NCI-H2196 (cell line): ENCODE results near the gene WDFY4.

Experiments
- DNase-seq: peaks from one replicate; lab custom pipeline; 2025; ENCODE audit not compliant: unreplicated experiment; lab: John Stamatoyannopoulos, UW

WDFY4 gene

DNA sequence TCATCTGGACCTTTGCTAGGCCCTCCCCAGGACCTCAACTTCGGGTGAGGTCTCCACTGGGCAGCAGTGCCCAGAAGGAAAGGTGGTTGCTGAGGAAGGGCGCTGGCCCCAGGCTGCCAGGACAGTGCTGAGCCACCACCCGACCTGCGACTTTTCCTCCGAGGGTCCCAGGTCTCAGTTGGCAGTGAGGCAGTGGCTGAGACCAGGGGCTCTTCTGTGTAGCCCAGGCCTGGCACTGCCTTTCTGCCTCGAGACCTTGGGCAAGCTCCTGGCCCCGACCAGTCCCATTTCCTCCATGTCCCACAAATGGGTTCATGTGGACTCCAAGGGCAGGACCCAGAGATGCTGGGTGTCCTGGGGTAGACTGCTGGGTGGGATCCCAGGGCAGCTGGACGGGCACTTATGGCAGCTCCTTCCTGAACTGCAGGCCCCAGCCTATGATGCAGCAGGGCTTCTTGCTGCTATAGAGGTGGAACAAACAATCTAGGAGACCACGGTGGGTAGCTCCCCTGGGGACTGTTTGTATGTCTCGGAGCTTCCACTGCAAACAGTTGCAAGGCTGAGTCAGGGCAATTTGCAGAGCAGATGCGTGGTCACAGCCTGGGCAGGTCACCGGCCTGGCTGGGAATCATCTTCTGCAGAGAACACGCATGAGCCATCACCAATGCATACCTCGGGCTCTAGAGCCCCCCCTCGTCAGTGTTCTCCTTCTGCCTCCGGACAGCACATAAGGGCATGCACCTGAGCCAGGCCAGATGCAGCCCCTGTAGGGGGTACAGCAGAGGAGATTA, 272.9 kb downstream of the WDFY4 start:
- DNase-seq: no peak

DNA sequence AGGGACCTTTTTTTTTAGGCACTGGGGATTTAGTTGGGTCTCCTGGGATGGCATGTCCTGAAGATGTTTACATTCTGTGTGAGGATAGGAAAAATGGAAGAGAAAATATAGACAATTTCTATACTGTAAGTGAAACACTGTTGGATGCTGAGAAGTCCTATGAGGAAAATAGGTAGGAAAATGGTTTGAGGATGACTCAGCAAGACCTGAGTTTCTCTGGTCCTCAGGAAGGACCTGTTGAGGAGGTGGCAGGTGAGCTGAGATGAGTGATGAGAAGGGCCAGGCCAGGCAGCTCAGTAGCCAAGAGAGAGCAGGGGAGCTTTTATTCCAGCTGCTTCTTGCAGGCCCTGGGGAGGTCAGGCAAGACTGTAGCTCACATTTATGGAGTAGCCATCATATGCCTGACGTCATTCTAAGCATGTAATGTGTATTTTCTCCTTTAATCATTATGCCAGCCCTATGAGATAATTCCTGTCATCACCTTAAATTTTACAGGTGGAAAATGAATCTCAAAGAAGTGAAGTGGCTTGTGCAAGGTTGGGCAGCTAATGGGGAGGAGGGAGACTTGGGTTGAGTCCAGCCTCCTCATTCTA, 274.0 kb downstream of the WDFY4 start:
- DNase-seq: no peak

DNA sequence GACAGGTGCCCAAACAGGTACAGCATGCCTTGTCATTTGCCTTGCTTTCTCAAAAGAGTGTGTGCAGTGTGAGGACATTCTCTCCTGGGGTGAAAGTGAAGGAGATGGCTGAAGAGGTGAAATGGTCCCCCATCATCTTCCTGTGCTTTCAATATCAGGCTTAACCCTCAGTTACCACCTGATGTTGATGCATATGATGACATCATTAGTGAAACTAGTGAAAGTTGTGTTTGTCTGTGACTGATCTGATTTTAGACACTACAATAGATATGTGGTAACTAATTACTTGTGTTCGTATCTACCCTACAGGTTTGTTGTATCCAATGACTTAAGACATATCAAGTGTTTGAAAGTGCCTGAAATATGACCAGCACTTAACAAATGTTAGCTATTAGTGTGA, 279.4 kb downstream of the WDFY4 start:
- no peak for DNase-seq

DNA sequence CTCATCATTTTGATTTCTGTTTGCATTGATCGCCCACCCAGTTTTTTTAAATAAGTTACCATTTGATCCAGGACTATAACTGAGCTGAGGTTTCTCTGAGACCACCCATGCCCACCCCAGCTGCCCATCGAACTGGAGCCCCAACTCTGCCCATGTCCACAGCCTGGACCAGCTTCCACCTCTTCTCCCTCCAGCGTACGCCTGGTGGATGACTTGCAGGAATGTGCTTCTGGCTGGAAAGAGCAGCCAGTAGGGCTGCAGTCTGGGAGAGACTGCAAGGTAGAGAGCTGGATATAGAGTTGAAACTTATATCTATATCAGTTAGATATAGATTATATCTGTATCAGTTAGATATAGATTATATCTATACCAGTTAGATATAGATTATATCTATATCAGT, 280.8 kb downstream of the WDFY4 start:
- DNase-seq: no peak

DNA sequence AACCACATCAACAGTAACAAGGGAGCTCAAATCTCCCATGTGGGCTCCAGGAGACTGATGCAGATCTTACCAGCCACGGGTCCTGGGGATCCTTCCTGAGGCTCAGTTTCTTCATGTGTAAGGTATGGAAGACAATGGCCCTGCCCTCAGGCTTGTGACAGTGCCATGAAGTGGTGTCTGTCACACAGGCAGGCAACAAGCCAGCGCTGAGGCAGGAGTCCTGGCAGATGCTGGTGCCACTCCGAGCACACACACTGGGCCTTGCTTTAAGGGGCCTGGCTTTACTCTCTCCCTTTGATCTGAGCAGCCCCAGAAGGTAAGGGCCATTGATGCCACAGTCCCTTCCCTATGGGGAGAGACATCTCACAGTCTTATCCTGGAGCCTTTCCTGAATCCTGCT, 283.4 kb downstream of the WDFY4 start:
- no peak for DNase-seq

DNA sequence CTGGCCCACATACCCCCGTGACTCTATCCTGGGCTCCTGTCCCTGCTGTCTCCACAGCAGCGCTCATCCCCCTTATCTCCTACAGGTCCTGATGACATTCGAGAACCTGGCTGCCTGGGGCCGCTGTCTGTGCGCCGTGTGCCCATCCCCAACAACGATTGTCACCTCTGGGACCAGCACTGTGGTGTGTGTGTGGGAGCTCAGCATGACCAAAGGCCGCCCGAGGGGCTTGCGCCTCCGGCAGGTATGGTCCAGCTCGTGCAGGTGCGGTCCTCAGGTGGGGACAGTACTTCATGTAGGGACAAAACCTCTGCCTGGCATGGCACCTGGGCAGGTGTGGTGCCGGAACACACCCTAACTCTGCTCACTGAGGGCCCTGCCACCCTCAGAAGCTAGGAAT, 285.4 kb downstream of the WDFY4 start:
- DNase-seq: no peak

DNA sequence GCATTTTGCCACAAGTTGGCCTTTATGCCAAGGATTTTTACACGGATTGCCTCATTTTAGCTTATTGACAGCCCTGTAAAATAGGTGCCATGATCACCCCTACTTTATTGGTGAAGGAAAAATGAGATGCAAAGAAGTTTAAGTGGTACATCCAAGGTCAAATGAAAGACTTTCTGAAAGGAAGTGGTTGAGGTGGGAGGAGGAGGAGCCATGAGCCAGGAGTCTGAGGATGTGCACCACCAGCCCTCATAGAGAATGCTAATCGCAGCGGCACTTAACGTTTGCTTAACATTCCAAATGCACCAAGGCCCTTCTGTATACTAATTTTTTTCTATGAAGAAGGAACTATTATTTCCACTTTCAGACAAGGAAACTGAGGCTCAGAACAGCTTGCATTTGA, 286.0 kb downstream of the WDFY4 start:
- no peak for DNase-seq

DNA sequence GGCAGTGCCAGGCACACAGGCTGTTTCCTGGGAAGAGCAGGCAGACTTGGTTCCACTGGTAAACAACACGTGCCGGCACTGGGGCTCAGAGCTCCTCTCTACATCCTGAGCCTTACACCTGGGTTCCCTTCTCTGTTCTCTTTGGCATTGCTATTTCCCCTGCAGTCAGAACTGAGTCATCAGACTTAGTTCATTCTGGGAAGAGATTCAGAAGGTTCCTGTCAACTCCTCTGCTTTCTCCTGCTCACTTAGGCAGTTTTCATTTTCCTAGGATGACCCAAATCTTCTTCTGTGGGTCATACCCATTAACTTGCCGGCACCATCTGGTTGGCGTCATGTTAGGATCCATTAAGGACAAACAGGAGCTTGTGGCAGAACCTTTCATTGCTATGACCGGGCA, 288.4 kb downstream of the WDFY4 start:
- no peak for DNase-seq

DNA sequence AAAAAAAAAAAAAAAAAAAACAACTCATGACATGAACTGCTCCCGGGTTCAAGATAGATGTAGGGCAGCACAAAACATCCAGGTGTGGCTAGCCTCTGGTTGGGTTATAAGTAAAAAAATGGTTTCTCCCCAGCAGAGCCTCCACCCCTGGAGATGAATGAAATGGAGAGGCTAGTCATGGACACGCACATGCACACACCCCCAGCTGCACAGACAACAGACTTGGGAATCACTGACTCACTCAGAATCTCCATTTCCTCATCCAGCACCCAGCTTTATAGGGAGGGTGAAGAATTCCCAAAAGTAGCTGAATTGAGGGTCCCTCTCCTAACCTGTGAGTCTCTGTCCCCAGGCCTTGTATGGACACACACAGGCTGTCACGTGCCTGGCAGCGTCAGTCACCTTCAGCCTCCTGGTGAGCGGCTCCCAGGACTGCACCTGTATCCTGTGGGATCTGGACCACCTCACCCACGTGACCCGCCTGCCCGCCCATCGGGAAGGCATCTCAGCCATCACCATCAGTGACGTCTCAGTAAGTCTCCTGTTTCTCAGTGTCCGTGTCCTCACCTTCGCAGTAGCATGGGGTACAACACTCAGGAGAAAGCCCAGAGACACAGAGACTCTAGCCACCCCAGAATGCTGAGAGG, 290.0 kb downstream of the WDFY4 start:
- DNase-seq: no peak

DNA sequence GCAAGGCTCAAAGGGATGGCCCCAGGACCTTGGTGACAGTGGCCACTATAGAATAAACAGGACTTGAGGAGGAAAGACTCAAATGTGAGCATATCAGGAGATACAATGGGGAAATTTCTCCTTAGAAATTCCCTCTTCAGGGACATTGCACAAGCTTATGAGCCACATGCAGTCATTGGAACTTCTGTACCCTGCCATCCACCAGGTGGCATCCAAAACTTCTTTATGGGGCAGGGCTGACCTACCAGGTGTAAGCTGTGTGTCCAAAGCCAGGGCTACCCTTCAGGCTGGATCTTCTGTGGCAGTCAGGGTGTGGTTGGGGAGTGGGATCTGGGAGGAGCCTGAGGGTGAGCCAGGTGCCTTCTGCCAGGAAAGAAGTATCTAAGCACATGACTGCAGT, 291.5 kb downstream of the WDFY4 start:
- DNase-seq: no peak

DNA sequence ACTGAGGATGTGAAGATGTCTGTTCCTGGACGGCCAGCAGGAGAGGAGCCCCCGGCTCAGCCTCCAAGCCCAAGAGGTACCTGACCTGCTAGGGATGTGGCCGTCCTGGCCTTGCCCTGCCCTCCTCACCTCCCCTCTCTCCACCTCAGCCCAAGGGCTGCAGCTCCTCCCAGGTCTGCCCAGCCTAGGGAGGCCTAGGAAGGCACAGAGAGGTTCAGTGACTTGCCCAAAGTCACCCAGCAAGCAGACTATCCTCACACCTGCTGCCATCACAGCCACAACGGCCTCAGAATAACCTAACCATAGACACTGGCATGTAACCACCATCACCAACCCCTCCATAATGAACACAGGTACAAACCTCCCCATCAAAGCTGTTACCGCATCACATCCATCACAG, 293.6 kb downstream of the WDFY4 start:
- DNase-seq: no peak

DNA sequence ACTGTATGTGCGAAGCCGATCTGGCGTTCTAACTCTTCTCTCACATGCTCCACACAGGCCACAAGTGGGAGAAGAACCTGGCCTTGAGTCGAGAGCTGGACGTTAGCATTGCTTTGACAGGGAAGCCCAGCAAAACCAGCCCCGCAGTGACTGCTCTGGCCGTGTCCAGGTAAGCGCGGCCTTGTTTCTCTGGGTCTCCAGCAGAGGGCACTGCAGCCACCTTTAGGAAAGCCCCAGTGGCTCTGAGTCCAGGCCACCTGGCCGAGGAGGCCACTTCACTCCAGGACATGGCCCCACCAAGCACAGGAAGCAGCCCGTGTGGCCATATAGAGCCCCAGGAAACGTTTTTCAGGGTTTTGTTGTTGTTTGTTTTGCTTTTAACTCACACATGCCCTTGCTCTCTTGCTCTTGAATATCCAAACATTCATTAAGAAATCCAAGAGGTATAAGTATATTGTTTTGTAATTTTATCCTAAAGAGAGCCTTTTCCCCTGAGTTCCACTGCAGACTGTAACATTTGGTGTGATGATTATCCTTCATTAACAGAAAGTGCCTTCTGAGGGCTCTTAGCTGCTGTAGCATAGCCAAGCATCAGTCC, 296.7 kb downstream of the WDFY4 start:
- peak; percentile 1 for DNase-seq

DNA sequence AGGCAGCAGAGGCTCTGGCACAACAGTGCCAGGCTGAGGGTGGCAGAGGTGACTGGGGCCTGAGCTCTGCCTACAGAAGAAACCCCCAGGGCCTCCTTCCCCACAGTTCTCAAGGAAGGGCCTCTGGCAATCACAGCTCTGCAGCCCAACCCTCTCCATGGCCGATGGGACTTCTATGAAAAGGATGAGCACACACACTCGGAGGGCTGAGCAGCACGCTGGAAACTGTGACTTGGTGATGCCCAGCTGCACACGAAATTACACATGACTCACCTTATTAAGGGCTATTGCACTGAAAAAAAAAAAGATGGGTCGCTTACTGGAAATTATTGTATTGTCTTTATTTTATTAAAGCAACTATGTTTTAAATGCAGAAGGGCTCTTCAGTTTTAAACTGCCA, 297.9 kb downstream of the WDFY4 start:
- DNase-seq: no peak

DNA sequence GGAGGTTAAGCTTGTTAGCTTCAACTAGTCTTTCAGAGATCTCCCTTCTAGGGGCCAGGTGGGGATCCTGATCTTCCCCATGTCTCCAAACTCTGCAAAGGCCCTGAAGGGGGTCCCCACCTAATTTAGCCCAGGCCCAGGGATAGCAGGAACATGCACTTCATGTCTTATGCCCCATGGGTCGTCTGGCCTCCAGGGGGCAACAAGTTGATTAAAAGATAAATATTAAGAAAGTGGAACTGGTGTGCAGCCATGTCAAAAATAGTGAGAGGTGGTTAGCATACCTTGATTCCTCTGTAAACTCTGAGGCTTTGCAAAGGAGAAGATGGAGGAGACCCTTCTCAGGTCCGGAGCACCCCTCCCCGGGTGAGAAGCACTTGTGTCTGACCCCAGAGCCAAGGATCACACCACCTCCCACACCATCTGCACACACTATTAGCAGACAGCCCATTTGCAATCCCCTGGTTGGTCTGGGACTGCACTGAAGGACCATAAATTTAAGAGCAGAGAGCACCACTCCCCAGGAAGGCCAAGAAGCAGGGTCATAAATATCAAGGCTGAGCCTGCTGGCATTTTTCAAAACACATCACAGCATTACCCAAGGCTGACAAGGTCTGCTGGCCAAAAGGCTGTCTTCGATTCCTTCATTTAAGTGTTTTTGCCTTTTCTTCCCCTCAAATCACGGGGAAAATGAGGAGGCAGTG, 299.1 kb downstream of the WDFY4 start:
- no peak for DNase-seq

DNA sequence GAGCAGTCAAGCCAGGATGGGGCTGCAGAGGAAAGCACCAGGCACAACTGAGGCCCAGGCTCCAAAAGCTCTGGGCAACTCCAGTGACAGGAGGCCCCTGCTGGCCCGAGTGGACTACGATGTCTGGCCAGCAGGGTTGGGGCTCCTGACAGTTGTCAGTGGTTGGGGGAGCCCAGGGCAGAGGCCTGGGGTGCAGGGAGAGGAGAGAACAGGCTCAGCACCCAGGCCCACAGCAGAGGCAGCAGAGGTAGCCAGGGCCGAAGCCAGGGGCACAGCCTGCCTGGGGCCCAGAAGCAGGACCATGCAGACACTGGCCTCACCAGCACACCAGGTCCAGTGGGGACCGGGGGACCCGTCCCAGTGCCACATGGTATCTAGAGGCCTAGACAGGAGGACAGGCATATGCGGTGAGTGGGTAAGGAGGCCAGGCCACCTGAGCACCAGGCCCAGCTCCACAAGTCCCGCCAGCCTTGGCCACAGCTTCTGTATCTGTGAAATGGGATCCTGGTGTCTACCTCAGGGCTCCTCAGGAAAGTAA, 301.0 kb downstream of the WDFY4 start:
- no peak for DNase-seq

DNA sequence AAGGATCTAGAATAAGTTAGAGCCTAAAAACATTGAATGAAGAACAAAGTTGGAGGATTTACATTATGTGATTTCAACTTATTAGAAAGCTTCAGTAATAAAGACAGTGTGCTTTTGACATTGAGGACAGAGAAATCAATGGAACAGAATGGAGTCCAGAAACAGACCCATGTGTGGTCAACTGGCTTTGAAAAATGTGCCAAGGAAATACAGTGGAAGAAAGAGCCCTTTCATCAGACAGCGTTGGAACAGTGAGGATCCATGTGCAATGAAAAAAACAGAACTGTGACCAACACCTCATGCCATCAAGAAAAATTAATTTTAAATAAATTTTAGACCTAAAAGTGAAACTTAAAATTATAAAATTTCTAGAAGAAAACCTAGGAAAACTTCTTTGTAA, 305.6 kb downstream of the WDFY4 start:
- no peak for DNase-seq

DNA sequence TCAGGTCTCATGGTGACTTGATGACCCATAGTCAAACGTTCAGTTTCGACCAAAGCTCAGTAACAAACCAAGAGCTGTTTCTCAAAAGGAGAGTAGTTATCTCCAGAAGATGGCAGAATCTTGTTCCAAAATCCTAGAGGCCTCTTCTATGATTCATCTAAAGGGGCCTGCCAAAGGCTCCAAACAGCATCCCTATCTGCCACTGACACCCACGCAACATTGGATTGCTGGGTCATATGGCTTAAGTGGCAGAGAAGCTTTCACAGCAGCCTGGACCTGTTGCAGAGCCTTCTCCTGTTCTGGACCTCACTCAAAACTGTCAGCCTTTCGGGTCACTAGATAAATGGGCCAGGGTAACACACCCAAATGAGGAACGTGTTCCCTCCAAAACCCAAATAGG, 309.0 kb downstream of the WDFY4 start:
- DNase-seq: no peak

DNA sequence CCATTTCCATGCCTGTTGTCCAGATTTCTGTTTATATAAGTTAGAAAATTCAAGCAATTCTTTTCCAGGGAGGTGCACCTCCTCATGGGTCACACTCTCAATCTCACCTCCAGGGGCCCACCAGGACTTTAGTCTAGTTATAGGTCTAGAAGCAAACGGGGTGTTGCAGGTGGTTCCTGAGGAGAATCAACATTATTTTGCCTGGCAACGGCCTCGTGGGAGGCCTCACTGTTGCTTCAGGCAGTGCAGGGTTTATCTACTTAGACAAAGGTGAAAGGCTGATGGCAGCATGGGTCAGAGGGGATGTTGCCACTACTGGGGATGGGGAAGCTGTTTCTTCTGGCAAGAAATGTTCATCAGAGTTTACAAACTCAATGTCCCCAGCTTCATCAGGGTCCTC, 311.7 kb downstream of the WDFY4 start:
- no peak for DNase-seq

DNA sequence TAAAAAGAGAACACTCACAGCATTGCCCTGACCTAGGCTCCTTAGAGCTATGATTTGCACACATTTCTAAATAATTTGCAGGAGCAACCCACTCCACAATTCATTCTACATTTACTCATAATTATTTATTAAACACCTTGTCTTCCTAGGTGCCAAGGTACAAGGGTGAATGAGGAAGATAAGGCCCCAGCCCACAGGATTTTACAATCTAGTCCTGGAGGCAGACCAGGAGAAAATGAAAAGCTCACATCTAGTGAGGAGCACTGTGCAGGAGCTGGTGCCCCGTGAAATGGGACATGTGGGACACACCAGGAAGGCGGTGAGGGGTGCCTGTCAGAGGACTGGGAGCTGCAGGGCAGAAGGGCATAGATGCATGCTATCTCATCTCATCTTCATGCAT, 314.7 kb downstream of the WDFY4 start:
- DNase-seq: no peak

DNA sequence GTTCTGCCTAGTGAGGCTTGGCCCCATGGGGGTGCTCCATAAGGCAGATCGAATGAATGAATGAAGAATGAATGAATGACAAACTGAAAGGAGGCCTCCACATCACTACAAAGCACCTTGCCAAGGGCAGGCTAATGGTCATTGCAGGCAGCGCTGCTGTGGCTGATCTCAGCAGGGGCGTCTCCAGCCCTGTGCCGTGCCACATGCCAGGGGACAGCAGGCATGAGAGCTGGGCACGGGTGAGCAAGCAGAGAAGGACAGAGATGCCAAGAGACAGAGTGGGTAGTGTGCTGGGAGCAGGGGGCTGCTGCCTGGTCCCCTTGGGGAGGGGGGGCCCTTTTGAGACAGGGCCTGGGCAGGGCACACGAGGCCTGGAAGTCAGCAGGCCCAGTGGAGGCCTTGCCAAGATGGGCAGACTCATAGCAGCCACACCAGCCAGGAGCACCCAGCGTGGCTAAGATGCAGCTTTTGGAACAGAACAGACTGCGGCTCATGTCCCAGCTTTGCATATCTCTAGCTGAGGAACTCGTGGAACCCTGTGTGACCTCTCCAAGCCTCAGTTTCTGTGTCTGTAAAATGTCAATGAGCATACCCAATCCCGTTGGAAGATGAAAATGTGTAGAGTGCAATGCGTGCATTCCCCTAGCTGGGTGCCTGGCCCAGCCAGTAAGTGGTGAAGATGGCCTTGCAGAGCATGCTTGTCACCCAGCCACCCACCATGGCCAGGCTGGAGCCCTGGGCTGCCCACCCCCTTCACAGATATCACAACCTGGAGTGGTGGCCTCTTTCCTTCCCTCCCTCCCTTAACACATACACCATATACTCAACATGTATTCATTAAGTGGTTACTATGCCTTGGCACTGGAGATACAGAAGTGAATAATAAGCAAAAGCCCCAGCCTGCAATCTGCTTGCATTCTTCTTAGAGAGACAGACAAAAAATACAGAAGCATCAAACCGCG, 316.0 kb downstream of the WDFY4 start:
- DNase-seq: no peak
